Right ventricle myocardium inferior (tissue), 1 donor: Measurements from ENCODE around the gene TMEM176A. TPM values are rescaled to one million over a fixed set of nuclear protein-coding genes. Genes with fewer than 3 reads are reported as not detected.

Experiments
- ATAC-seq: fragments of 200-7000 bp; cut with Tn5 transposase; one replicate; pipeline ENCODE4 v1.9.1; 2020; ENCODE audit warnings: mild to moderate bottlenecking, moderate library complexity
- DNase-seq: peaks from one replicate; pipeline ENCODE4 v3.0.0; 2021; ENCODE audit errors: missing footprints
- intact Hi-C: fragments of 100-400 bp; cut with DNase I; formaldehyde crosslinking; loops from one replicate; pipeline ENCODE4 v1.11.0; 2022
- total RNA-seq: library from RNA; stranded (reverse); fragmentation: NEBNext Ultra II Directional; extraction: Animal tissue kit (Norgen Biotek cat#: 25700); gene quantifications from one replicate; pipeline ENCODE4 v1.2.1, GENCODE V29; 2021
- donor health status: DM: no; HTN: yes; CAD: no; lungs with severe emphysema.

Gene TMEM176A
- total RNA-seq, 1 donor from 2014 or later = 31.1 TPM

GRCh38 chr7:150835702-150836280 is 35.2 kb downstream of the TMEM176A start:
- no peak for DNase-seq
- no peak for ATAC-seq
- intact Hi-C loops = no loop called here

- DNase-seq (no peak), ATAC-seq (no peak)
- intact Hi-C loops = no loop called here
These were observed 38.5 kb downstream of the TMEM176A start for GRCh38 chr7:150838965-150839650.

- no peak for DNase-seq
- intact Hi-C loops = no loop called here
- ATAC-seq = no peak
These were observed 41.4 kb downstream of the TMEM176A start for GRCh38 chr7:150842018-150842417.

- intact Hi-C loops = no loop called here
- ATAC-seq = no peak
- no peak for DNase-seq
These were observed 42.1 kb downstream of the TMEM176A start for GRCh38 chr7:150842716-150843115.

- DNase-seq (peak; percentile 80), ATAC-seq (peak; percentile 91)
- intact Hi-C loops = no loop called here
These were observed 44.9 kb downstream of the TMEM176A start for GRCh38 chr7:150845421-150845861.

GRCh38 chr7:150846291-150847115 is 45.9 kb downstream of the TMEM176A start:
- intact Hi-C loops = no loop called here
- ATAC-seq = no peak
- no peak for DNase-seq

- intact Hi-C loops = no loop called here
- no peak for DNase-seq
- no peak for ATAC-seq
These were observed 47.0 kb downstream of the TMEM176A start for GRCh38 chr7:150847536-150847935.

- ATAC-seq (no peak), DNase-seq (no peak)
- intact Hi-C loops = no loop called here
These were observed 47.5 kb downstream of the TMEM176A start for GRCh38 chr7:150848111-150848510.

GRCh38 chr7:150848561-150849115 is 48.1 kb downstream of the TMEM176A start:
- DNase-seq = no peak
- ATAC-seq = no peak
- intact Hi-C loops = no loop called here

- intact Hi-C loops = no loop called here
- no peak for ATAC-seq
- no peak for DNase-seq
These were observed 48.7 kb downstream of the TMEM176A start for GRCh38 chr7:150849204-150849775.

- ATAC-seq (no peak), DNase-seq (no peak)
- intact Hi-C loops = no loop called here
These were observed 49.7 kb downstream of the TMEM176A start for GRCh38 chr7:150850273-150850672.

GRCh38 chr7:150851492-150852370 is 51.2 kb downstream of the TMEM176A start:
- no peak for DNase-seq
- intact Hi-C loops = no loop called here
- ATAC-seq = no peak

- ATAC-seq (peak; percentile 15), DNase-seq (no peak)
- intact Hi-C loops = no loop called here
These were observed 51.9 kb downstream of the TMEM176A start, which contains the start of gene AOC1 for GRCh38 chr7:150852371-150852905. AOC1 (plus strand) TSS chr7:150852517; CDS start chr7:150856471, 3,954 bp downstream.

GRCh38 chr7:150854066-150855000 is 53.8 kb downstream of the TMEM176A start:
- ATAC-seq (no peak), DNase-seq (no peak)
- intact Hi-C loops = no loop called here
